Dedifferentiated amniotic fluid mesenchymal stem cell (primary cell): ENCODE results near the gene SPX.
A peak's percentile ranks its signal among the peaks of the same experiment; 100 is the strongest.

ENCODE experiments used
- DNase-seq: peaks from one replicate; pipeline ENCODE4 v3.0.0-alpha.2; 2016; ENCODE audit errors: extremely low spot score

Gene SPX, protein sequence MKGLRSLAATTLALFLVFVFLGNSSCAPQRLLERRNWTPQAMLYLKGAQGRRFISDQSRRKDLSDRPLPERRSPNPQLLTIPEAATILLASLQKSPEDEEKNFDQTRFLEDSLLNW

DNA sequence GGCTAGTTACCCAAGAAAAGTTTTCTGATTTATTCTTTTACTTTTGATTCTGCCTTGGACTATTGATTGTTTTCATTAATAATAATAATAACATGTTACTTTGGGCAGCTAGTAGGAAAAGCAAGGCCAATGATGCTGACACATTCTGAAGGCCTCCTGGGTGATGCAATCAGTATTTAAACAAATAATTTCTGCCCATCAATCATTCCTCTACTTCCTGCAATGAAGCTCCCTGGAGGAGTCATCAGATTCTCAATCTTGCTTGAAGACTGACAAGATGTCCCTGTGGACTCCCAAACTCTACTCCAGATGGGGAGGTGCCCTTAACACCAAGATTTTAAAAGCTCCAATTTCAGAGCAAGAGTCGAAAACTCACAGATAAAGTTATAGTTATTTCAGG, at the start of gene SPX:
Gene SPX (plus strand): TSS at position 244 of the 400 bp plus-strand sequence. CDS start 177 bp downstream, outside the sequence.
- no peak for DNase-seq

DNA sequence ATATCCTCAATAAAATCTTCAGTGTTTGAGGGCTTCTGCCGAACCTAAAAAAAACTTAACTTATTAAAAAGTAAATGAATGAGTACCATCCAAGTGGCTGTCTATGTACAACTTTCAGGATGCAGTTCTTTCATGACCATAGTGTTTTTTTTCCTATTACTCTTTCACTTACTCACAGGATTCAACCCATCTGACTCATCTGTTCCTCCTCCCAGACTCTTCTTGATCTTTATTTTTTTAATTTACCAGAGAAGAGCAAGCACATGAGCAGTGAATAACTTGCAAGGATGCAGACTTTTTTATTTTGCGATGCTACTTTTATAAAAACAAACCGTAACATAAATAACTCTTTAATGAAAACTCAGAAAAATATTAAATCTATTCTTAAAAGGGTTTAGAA, 49.1 kb upstream of the SPX start:
- DNase-seq = peak; percentile 48

DNA sequence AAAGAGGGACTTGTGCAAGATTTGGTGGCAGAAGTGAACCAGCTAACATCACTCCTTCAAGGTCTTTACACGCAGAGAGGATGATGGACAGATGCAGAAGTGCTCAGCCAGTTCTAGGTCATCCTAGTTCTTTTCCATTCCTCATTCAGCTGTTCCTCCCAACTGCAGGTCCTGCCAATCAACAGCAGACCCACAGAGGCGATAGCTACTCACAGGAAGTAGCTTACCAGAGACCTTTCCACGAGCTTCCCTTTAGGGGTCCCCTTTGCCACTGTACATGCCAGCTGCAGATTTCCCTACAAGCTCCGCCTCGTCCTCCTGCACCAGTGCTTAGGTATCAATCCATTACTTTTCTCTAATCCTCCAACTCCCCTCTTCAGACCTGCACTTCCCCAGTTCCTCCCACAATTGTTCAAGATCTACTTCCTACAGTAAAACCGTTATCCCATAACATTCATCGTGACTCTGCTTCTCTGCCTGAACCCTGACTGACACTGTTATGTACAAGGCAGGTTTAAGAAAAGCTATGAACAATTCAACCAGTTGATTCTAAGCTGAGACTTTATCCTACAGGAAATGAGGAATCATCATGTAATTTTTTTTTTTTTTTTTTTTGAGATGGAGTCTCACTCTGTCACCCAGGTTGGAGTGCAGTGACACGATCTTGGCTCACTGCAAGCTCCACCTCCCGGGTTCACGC, 47.2 kb upstream of the SPX start:
- no peak for DNase-seq

DNA sequence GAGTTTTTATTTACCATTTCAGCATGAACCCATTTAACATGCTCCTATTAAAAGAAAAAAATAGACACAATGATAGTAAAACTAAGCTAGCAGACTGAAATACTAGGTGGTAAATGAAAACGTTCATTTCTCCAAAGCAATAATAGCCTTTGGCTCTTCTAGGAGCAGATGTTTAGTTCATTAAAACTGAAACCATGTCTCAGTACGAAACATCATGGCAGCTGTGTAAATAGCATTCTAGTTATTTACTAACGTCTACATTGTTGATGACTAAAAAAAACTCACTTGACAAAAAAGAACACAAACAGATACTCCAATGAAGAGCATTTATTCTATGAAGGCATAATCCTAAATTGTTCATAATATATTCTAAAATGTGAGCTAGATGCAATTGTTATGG, 42.6 kb upstream of the SPX start:
- DNase-seq = no peak

DNA sequence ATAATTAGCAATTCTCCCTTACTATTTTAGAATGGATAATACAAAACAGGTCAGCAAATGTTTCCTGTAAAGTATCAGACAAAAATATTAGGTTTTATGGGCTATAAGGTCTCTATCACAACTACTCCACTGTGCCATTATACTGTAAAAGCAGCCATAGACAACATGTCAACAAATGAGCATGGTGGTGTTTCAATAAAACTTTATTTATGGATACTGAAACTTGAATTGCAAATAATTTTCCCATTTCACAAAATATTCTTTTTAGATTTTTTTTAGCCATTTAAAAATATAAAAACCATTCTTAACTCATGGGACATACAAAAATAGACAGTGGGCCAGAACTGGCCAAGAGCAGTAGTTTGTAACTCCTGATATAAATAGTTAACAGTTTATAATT, 40.1 kb upstream of the SPX start:
- DNase-seq = no peak

DNA sequence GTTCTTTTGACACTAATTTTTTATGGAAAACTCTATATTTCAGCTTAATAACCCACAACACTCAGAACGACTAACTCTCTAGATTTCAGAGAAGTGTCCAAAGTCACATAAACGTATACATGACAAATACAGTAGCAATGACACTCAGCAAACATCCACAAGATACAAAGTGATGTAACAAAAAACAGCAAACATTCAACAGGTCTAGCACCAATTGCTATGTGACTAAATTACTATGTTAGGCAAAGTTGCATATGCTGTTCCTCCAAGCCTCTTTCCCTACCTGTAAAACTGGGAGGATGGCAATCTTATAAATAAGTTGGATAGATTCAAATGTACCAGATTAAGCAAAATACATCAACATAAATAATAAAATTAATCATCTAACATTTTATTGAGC, 26.3 kb upstream of the SPX start:
- DNase-seq = no peak

DNA sequence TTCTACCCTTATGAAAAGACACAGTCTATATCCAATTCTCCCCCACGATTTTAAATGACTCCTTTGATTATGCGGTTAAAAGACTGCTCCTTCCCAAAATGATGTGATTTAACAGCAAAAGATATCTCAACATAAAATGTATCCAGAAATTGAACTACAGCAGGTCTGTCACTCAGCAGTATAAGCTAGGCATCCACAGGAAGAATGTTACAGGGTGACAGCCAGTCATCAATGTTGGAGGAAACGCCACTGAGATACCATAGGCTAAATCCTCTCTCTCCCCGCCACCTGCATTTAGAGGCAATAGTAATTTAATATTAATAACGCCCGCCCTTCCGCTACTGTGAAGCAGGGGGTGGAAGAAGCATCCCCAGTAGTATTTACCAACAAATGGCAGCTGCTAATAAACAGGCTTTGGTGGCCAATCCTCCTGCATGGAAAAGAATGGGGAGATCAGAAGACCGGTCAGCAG, 25.3 kb upstream of the SPX start:
- no peak for DNase-seq

DNA sequence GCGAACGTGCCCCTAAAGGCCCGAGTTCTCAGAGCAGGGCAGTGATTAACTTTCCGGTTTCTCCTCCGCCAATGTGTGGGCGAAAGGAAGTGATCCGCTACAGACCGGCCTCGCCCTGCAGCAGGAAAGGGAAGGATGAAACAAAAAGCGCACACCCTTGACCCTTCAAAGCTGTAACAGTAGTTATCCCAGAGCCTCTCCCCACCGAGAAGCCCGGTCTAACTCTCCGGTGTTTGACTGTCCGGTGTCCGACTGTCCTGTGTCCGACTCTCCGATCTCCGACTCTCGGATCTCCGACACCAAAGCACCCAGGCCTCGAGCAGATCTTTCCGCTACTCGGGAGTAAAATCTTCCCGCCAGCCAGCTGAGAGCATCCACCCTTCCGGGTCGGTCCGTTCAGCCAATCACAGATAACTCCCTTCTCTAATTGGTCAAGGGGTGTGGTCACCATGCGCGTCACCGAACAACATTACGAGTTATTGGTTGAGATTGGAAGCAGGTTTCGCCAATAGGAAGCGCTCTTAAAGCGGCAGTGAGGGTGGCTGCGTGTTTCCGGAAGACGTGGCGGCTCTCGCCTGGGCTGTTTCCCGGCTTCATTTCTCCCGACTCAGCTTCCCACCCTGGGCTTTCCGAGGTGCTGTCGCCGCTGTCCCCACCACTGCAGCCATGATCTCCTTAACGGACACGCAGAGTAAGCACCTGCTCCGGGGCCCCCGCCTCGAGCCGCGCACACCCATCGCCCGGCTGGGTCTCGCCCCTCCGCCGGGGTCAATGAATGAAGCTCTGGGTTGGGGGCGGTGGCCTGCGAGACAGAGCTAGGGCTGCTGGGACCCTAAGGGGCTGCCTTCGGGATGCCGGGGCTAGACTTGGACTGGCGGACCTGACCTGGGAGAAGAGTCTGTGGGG, 24.6 kb upstream of the SPX start, which contains the start of the genes GOLT1B and RECQL:
Gene GOLT1B (plus strand): TSS at position 532 of the 906 bp plus-strand sequence. CDS start 135 bp downstream, at position 667.
Gene RECQL (minus strand): TSS at position 378 of the 906 bp plus-strand sequence. CDS start 2,065 bp downstream, outside the sequence.
- DNase-seq = peak; percentile 99

DNA sequence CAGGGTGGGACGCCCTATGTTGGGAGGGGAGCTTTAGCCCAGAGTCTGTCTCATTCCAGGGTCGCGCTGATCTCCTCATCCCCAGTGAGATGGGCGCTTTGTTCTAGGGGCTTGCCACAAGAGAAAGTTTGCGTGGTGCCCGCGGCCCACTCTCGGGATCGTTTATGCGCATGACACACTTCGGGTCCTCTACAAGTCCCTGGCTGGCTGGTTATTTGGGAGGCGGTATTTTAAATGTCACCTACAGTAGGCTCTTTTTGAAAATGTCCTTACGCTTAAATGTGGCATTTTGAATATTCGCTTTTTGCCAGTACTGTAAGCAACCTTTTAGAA, 24.0 kb upstream of the SPX start:
- DNase-seq = peak; percentile 38

DNA sequence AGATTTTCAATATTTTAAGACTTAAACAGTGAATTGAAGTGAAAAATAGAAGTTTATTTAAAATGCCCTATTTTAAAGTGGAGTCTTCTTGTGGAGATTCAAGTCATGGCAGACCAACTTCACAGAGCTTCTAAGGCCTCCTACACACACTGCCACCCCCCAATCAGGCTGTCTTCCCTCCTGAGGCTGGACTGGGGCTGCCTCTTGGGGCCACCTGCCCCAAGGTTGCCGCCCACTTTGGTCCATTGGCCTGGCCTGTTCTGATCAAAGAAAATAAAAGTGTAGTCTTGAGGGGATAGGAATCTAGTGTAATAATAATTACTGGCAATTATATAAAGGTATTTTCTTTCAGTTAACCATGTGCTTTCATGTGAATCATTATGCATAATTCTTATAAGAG, 23.2 kb upstream of the SPX start:
- DNase-seq = no peak

DNA sequence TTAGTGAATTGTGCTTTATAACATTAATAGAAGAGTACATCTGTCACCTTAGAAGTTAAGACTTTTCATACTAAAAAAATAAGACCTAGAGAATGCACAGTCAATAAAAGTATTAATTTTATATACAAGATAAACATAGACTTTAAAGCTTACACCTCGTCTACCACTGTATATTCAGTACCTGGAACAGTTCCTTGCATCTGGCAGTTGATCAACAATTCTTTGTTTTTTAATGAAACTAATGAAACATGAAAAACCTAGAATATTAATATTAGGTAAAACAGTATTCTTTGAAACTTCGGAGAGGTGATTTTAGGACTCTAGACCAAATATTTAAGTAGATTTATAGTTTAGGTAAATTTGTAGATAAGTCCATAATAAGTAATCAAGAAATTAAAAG, 20.2 kb upstream of the SPX start:
- no peak for DNase-seq

DNA sequence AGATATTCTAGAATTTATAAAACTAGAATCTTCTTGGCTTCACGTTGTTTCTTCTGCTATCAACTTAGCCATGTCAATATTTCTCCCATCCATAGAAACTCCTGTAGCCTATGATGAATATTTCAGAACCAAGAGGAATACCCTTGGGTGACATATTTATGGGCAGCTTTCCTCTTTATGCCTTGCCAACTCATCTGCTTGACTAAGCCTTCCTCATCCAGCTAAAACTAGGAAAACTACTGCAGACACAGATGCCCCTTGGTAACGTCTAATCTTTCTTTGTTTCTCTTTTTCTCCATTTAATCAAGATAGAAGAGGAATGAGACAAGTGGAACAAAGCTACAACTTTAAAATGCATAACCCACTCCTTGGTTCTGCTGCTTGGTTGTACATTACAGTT, 18.2 kb upstream of the SPX start:
- no peak for DNase-seq

DNA sequence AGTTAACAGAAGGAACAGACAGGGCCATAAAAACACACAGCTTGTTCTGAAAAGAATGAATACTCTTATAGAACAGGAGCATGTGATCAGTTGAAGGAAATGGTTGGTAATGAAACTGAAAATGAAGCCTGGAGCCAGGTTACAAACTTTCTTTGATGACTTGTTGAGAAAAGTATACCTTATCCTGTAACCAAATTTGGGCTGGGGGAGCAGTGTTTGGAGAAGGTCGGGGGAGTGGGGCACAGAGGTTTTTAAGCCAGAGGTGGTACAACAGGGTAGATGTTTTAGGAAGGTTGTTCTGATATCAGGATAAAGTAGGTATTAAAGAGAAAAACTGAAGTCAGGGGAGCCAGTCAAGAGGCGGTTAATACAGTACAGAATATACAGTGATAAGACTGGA, 16.3 kb upstream of the SPX start:
- no peak for DNase-seq

DNA sequence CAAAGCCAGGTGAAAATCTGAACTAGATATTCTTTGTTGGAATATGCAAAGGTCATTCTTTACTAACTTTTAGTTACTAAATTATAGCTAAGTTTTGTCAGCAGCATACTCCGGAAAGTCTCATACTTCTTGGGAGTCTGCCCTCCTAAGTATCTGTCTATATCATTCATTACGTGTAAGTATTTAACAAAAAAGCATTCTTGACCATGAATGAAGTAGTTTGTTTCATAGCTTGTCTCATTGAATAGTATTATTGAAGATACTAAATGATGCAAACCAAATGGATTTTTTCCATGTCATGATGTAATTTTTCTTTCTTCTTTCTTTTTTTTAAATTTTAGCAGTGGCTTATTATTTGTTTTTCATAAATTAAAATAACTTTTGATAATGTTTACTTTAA, 9.8 kb upstream of the SPX start:
- DNase-seq = no peak

DNA sequence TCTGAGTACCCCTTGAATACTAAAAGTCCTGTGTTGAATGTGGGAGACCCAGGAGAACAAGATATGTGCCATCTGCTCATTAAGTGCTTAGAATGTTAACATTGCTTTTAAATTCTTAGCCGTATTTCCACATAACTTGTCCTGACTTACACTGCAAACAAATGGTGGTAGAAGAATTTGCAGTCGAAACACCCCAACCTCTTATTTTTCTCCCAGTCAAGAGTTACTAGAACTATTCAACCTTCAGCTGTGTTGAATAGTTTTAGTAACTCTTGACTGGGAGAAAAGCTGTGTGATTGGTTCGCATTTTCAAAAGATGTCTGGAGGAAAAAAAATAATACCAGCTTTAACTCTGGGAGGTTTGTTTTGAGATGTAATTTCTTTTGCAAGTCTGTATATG, 7.6 kb upstream of the SPX start:
- DNase-seq = no peak

DNA sequence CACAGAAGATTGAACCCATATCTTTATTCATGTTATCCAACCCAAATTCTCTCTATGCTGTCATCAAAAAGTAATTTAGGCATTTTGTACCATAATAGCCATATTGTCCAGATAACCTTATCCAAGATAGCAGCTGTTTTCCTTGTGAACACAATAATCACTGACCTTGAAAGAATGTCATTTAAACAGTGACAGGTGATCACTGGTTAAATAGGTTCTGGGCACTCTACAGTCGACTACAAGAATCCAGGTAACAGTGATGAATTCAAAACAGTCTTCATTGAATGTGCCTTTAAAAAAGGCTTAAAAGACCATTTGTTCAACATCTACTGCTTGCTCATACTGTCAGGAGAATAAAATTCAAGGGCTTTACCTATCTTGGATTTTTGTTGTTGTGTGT, 4.6 kb upstream of the SPX start:
- no peak for DNase-seq

DNA sequence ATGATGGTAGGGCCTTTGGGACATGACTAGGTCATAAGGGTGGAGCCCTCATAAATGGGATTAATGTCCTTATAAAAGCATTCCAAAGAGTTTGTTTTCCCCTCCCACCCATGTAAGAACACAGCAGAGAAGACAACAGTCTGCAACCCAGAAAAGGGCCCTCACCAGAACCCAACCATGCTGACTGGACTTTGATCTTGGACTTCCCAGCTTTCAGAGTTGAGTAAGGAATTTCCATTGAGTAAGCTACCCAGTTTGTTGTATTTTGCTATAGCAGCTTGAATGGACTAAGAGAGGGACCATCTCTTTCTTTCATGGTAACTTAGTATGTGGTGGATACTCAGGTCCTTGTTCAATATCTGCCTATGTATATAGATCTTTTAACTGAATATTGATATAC, 2.9 kb upstream of the SPX start:
- DNase-seq = no peak

DNA sequence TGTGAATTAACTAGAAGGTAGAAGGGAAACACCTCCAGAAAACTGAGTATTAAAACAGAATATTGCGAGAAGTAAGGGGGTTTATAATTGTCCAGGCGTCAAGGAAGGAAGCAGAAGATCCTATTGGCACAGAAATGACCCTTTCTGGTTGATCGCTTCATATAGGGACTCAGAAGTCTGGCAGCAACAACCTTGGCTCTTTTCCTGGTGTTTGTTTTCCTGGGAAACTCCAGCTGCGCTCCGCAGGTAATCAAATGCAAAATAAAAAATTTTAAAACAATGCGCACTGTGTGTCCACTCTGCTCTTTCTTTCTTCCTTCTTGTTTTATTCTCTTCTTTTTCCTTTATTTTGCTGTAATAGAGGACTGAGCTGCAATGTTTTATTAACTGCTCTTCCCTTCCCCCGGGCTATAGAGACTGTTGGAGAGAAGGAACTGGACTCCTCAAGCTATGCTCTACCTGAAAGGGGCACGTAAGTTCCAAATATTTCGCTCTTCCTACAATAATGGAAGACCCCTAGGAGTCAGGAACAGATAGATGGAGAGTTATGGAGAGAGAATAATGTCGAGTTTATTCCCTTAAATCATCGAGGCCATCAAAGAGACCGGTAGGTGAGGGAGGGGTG, 737 bp downstream of the SPX start:
- DNase-seq = no peak

DNA sequence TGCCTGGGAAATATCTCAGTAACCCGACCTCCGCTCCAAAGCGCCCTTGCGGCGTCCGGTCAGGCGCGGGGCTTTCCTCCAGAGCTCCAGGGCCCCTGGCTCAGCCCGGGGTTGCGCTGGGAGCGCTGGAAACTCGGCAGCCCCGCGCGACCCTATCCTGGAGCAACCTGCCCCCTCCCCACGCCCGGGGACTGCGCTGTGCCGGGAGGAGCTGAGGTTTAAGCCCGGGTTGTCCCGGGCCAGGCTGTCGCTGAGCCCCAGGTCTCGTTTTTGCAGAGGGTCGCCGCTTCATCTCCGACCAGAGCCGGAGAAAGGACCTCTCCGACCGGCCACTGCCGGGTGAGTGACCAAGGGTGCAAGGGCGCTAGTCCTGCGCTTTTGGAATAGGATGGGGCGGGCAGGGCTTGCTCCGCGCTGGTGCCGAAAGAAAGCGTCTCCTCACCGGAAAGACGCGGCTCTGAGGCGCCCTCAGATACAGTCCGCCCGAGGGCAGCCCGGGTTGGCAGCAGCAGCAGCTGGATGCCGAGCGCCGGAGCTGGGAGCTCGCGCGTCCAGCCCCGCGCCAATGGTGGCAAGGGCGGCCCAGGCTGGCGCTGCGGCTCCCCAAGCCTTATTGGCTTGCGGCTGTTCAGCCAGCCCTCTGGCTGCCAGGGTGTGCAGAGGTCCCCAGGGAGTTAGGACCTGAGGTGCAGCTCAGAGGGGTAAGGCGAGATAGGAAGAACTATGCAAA, 1.5 kb downstream of the SPX start:
- peak; percentile 46 for DNase-seq

DNA sequence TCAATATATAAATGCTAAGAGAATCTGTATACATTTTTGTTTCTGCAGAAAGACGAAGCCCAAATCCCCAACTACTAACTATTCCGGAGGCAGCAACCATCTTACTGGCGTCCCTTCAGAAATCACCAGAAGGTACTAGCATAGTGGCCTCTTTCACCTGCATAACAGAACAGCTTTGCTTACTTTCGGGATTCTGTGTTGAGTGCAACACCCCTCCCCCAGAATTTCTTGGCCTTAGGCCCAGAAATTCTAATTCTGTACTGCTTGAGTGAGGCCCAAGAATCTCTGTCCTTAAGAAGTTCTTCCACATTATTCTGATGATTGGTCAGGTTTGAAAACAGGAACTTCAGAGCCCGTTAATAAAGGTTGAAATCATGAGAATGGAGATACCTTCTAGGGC, 2.9 kb downstream of the SPX start:
- no peak for DNase-seq

DNA sequence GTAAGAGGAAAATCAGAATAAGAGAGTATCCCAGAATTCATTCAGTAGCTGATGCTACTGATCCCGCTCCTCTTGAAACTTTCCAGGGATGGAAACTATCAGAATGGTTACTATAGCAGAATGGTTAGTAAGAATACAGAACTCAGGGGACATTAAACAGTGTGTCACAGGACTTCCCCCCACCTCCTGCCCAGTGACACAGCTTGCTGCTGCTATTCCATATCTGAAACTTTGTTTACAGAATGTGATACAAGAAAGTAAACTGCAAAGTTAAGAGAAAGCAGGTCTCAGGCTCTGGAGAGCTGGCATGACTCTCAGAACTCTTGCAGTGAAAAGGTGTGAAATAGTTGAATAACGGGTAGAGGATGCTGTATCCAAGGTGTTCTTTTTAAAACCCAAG, 3.4 kb downstream of the SPX start:
- no peak for DNase-seq
